Activated T-cell treated with anti-CD3 and anti-CD28 coated beads for 4 hours (primary cell): Measurements from ENCODE around the gene SNTG2.
"Not testable (repeated sequence)": the region's sequence is repeated elsewhere in the genome, so short reads cannot be mapped to it uniquely, and the experiment has no call there.

ENCODE experiments used
- DNase-seq: peaks from one replicate; pipeline ENCODE4 v3.0.0-alpha.2; 2020

Gene SNTG2

GRCh38 chr2:1060372-1060771 lies 109.7 kb downstream of the SNTG2 start:
- DNase-seq, result no peak

DNA sequence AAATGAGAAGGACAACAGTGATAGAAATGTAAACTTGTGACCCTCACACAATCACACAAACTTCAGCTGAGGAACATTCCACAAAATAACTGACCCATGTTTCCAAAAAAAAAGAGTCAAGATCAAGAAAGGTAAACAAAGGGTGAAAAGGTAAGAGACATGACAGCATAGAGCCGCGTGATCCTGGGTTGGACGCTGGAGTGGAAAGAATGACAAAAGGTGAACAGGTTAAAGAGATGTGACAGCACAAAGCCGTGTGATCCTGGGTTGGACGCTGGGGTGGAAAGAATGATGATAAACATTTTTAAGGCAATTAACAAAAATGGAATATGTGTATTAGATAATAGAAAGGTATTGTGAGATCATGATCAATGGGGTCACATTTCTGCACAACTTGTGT lies 110.3 kb downstream of the SNTG2 start:
- no peak for DNase-seq

GRCh38 chr2:1068241-1068640 lies 117.6 kb downstream of the SNTG2 start:
- no peak for DNase-seq

DNA sequence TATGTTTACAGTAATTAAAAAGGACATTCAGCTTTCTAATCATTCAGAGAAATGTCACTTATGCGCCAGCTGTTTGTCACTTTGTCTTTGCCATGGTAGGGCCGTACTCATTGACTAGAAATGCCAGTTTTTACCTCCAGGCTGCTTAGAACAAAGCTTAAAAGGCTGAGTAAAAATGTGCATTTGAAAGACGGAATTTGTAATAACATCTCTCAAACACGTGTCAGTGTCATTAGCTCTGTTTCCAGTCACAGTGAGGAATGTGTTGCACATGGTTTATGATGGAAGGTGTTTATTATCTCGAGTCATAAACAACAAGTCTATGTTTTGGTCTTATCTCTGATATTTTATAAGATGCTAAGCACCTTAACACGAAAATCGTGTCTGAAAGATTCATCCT lies 118.2 kb downstream of the SNTG2 start:
- DNase-seq, result no peak

DNA sequence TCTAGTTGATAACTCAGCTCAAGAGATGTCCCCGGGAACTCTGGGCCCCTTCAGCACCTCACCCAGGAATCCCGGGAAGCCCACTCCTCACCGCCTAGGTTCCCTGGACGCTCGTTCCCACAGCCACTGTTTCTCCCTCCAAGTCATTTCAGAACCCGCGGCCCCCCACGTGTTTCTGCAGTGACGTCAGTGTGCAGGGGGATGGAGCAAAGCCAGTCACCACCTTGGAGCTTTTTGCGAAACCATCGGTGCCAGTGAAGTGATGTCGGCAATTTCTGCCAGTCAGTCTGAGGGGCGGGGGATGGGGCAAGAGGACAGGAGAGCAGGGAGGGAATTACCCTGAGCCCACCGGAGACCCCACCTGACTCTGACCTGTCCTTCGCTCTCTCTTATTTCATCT lies 119.2 kb downstream of the SNTG2 start:
- no peak for DNase-seq

DNA sequence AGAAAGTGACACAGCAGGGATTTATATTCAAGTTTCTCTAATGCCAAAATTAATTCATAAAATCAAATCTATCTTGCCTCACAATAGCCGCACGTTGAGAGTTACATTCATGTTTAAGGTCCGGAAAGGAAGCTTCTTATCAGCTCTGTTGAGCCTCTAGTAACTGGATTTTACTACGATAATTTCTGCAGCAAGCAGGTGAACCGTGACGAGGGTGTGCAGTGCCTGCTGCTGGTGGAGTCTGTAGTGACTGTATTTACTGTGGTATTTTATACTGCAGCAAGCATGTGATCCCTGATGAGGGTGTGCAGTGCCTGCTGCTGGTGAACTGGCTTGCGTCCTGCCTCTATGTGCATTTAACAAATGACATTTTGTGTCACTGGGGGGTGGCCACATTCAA lies 120.0 kb downstream of the SNTG2 start:
- no peak for DNase-seq

DNA sequence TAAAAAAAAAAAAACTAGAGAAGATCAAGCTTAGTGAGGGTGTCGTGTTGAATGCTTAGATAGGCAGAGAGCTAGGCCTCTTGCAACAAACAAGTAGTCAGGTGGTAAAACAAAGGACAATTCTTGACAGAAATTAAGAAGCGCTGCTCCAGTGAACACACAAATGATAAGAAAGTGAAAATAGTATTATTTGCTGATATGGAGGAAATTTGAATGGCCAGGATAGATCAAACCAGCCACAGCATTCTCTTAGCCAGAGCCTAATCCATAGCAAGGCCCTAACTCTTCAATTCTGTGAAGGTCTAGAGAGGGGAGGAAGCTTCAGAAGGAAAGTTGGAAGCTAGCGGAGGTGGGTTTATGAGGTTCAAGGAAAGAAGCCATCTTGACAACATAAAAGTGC lies 121.0 kb downstream of the SNTG2 start:
- no peak for DNase-seq

DNA sequence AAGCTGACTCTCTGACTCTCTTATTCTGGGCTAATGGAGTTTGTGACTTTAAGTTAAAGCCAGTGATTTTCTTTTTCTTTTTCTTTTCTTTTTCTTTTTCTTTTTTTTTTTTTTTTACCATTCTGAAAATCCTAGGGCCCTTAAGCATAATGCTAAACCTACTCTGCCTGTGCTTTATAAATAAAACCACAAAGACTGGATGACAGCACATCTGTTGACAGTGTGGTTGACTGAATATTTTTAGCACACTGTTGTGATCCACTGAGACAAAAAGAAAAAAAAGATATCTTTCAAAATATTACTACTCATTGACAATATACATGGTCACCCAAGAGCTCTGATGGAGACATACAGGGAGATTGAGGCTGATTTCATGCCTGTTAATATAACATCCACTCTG lies 121.6 kb downstream of the SNTG2 start:
- DNase-seq, result no peak

DNA sequence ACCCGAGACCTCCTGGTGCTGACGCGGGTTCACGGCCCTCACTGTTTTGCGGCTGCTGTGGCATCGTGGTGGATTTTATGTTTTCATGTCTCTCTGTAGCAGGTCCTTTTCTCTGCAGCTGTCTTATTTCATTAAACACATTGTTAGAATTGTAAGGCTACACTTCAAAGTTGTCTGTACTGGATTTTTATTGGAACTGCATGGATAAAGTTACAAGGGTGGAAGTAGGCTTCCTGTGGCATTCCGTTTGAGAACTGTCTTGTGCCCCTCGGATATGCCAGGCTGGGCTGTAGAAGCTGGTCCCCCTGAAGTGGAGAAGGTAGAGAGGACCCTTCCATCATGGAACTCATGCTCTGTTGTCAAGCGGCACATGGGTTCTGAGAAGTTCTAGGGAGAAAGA lies 127.3 kb downstream of the SNTG2 start:
- DNase-seq, result no peak

DNA sequence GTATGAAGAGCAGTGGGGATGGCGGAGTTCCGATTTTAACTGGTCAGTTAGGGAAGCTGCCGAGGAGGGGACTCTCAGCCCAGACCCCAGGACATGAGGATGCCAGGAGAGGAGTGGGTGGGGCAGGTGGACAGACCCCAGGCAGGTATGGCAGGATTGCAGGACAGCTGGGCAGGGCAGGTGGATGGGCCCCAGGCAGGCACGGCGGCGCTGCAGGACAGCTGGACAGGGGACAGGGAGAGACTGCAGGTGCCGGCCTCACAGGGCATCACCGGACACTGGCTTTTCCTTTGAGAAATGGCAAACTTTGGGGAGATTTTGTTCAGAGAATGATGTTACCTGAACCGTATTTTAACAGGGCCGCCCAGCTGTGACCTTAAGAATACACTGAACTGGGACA lies 127.7 kb downstream of the SNTG2 start:
- no peak for DNase-seq

DNA sequence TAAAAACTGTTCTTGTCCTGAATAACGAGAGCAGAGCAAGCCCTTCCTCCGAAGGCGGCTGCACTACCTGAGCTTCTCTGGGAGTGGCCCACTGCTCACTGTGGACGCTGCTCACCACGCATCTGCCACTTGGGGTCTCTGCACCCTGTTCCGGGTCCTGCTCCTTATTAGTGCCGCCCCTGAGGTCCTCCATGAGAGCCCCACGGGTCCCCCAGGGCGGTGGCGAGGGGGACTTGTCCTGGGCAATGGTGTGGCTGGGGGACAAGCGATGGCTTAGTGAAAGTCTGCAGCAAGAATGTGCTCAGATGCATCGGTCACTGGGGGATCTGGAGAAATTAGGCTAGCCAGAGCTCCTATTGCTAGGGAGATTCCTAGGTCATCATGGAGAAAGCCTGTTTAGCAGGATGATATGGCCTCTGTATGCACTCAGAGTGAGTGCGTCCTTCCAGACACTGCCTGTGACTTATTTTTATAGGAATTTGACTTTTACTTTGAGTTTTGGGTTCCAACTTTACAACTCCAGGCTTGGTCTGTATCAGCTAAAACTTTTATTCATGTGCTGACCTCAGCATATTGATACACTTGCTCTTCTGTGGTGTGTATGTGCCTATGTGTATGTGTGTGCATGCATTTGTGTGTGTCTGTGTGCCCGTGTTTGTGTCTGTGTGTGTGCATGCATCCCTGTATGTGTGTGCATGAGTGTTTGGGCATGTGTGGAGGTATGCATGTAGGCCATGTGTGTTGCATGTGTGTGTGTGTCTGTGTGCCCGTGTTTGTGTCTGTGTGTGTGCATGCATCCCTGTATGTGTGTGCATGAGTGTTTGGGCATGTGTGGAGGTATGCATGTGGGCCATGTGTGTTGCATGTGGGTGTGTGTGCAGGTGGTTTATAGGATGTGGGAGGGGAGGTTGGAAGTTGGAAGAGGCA lies 129.5 kb downstream of the SNTG2 start:
- DNase-seq, result no peak

DNA sequence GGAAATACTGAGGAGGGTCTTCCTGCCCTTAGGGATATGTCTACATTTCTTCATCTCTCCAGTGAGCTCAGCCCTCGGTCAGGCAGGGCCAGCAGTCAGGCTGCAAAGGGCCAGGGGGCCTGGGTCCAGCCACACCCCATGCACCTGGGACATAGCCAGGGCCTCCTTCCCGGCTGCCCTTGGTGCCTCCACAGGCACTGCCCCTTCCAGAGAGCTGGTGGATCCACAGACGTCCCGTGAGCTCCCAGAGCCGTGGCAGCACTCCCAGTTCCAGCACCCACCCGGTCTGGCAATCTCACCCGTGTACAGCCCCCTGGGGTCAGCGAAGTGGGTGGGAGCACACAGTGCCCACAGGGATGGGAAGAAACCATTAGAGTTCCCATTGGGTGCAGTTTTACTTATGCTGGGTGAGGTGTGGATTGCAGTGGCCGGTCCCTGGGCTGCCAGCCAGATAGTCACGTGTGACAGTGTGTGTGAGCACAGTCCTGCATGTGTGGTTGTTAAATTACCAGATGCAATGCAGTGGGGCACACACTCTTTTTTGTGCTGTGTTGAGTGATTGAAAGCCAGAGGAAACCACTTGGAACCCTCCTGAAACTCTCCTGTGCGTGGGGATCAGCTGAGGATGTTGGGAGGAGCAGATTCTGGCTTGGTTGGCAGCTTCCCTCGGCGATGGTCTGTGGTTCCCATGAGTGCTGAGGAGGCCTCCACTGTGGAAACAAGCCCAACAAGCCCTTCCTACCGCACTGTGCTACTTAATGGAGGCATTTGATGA lies 131.0 kb downstream of the SNTG2 start:
- DNase-seq, result no peak

DNA sequence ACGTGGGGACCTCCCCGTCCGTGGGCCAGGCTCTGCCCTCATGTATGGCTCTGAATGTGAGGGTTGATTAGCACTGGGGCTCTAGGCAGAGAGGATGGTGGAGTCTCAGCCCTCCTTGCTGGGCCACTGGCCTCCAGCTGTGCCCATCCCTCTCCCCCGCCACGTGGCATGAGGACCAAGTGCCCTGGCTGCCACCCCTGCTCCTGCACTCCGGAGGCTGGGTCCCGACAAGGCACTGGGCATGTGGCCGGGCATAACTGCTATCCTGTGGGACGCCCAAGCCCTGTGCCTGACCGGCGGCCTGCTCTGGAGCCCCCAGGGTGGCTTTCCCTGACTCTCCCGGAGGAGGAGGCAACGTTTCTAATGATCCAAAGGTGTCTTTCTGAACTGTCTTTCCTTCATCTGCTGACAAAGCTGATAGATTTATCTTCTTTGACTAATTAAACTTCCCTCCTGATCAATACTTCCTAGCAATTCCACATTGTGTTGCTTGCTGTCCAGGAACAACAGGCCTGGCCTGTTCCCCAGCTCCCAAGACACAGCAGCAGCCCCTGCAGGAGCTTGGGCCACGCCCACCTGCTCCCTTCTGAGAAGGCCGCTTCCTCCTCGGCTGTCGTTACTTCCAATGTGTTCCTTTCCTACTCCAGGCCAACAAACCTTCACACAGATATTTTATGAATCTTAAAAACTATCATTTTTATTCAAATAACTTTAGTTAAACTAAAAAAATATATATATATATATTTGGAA lies 132.0 kb downstream of the SNTG2 start:
- no peak for DNase-seq

DNA sequence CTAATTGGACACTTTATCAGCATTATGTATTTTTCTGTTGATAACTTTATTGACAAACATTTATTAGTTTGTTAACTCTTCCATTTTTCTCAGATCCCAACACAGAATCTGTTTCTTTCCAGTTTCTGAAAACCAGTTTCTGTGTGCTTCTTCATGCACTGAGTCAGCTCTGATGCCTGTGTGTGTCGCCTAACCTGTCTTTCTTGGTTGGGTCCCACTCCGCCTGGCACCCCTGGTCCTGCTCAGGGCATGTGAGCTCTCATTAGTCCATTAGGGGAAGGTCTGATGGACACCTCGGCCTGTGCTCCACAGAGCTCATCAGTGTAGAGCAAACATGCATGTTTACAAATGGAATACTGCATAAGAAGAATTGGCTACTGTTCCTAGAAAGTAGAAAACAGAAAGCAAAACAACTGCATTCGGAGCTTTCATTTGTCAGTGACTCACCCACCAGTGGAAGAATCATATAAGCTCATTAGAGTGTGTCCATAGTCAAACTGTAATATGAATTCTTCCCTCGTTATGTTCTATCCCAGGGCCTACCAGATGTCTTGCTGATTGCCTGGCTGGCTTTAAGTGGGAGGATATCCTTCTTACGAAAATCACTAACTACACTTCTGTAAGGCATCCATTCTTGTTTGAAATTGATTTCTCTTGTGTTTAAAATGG lies 137.7 kb downstream of the SNTG2 start:
- DNase-seq, result no peak

DNA sequence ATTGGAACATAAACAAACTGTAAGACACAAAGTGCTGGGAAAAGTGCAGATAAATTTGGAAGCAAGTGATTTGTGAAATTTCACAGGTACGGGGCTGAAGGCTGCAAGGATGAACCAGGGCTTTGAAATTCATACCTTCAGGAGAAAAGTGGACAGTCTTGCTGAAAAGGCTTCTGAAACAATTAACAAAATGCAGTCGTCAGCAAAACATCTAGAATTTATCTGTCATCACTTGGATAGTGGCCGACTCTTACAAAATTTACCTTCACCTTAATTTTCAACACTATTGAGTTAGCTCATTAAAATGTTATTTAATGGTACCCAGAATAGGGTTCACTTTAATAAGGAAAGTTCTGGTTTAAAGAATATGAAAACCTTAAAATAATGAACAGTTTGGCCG lies 138.3 kb downstream of the SNTG2 start:
- no peak for DNase-seq

GRCh38 chr2:1091895-1092585 lies 141.4 kb downstream of the SNTG2 start:
- DNase-seq, result no peak

DNA sequence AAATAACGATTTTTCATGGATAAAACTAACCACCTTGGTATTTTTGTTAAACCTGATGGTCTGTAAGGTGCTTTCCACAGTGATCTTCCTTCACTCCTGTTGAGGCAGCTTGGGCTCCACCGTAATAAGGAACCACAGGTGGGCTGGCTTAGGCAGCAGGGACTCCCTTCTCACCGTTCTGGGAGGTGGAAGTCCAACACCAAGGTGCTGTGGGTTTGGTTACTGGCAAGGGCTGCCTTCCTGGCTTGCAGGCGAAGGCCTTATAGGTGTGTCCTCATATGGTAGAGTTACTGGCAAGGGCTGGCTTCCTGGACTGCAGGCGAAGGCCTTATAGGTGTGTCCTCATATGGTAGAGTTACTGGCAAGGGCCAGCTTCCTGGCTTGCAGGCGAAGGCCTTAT lies 143.0 kb downstream of the SNTG2 start:
- DNase-seq, result not testable (repeated sequence)

- no peak for DNase-seq
These were observed 146.5 kb downstream of the SNTG2 start for GRCh38 chr2:1097101-1097500.

GRCh38 chr2:1099418-1099817 lies 148.8 kb downstream of the SNTG2 start:
- DNase-seq, result no peak

DNA sequence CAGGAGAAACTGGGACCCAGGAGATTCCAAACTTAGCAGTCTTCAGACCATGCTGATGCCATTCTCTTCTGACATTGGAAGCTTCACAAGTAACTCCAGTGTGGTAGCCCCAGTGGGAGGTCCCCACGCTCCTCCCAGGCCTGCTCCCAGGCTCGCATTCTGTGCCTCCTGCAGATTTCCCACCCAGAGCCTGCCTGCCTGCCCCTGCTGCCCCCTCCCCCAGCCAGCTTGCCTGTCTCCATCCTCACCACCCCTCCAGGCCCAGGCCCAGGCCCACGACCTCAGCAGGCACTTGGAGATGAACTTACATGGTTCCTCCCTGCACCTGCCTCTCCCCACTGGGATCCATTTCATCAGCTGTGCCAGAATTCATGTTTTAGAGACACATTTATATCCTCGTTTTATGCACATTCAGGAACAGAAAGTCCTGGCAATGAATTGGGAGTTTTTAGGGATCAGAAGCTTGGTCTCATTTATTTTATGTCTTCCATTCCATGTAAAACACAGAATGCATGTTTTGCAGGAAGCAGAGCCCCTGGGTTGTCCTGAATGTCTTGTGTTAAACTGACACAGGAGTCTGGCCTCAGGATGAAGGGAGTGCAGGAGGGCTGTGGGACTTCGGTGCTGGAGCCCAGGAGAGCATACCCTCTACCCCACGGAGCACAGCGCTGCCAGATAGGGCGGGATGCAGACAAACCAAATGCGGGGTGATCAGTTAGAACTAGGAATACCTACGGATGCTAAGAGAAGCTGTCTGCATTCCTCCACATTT lies 150.5 kb downstream of the SNTG2 start:
- DNase-seq, result no peak

DNA sequence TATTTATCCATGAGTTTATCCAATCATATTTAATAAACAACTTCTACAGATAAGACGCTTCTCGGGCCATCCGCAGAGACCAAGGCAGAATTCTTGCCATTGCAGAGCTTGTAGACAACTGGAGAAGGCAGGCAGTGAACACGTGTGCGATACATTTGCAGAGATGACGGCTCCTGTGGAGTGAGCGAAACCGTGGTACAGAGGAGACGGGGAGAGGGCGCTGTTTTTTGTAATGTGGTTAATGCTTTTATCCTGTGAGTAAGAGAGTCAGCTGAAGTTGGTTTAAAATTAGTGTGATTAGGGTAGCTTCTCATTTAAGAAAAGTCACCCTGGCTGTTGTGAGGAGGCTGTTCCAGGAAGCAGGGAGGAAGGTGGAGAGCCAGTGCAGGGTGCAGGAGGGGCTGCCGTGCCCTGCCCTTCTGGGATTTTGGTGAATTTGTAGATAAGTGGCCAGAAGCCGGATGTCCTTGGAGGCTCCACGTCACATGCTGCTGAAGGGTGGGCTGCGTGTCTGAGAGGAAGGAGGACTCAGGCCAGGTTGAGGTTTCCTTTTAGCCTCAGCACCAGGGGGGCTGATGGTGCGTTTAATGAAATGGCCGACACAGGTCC lies 151.4 kb downstream of the SNTG2 start:
- DNase-seq, result no peak
